ENCODE results near the gene CDH18.
A peak's percentile ranks its signal among the peaks of the same experiment; 100 is the strongest.

CDH18 gene

GRCh38 chr5:19555876-19556275 is 432.1 kb downstream of the CDH18 start:
- no peak for DNase-seq

- DNase-seq, result no peak
Measured at GRCh38 chr5:19555436-19555835, 432.6 kb downstream of the CDH18 start.

GRCh38 chr5:19554524-19554923 is 433.5 kb downstream of the CDH18 start:
- no peak for DNase-seq

- no peak for DNase-seq
Measured at GRCh38 chr5:19547640-19548039, 440.4 kb downstream of the CDH18 start.

GRCh38 chr5:19546521-19546920 is 441.5 kb downstream of the CDH18 start:
- DNase-seq, result no peak

GRCh38 chr5:19538607-19539006 is 449.4 kb downstream of the CDH18 start:
- no peak for DNase-seq

- no peak for DNase-seq
Measured at GRCh38 chr5:19536387-19536786, 451.6 kb downstream of the CDH18 start.

GRCh38 chr5:19534751-19535150 is 453.2 kb downstream of the CDH18 start:
- no peak for DNase-seq

- DNase-seq, result no peak
Measured at GRCh38 chr5:19532936-19533335, 455.1 kb downstream of the CDH18 start.

- DNase-seq, result peak; percentile 65
Measured at GRCh38 chr5:19531374-19531952, 456.5 kb downstream of the CDH18 start.

- no peak for DNase-seq
Measured at GRCh38 chr5:19519448-19519847, 468.6 kb downstream of the CDH18 start.

GRCh38 chr5:19498852-19499251 is 489.1 kb downstream of the CDH18 start:
- no peak for DNase-seq

- DNase-seq, result no peak
Measured at GRCh38 chr5:19497229-19497815, 490.7 kb downstream of the CDH18 start.

- DNase-seq, result no peak
Measured at GRCh38 chr5:19496056-19496455, 491.9 kb downstream of the CDH18 start.

- DNase-seq, result no peak
Measured at GRCh38 chr5:19492861-19493260, 495.1 kb downstream of the CDH18 start.

- no peak for DNase-seq
Measured at GRCh38 chr5:19488786-19489185, 499.2 kb downstream of the CDH18 start.

GRCh38 chr5:19487480-19487879 is 500.5 kb downstream of the CDH18 start:
- DNase-seq, result no peak

GRCh38 chr5:19479562-19479961 is 508.4 kb downstream of the CDH18 start:
- DNase-seq, result no peak

GRCh38 chr5:19462019-19462418 is 526.0 kb downstream of the CDH18 start:
- no peak for DNase-seq

GRCh38 chr5:19424506-19424905 is 563.5 kb downstream of the CDH18 start:
- no peak for DNase-seq
